Measurements from ENCODE around the gene KCNAB1.

DNA sequence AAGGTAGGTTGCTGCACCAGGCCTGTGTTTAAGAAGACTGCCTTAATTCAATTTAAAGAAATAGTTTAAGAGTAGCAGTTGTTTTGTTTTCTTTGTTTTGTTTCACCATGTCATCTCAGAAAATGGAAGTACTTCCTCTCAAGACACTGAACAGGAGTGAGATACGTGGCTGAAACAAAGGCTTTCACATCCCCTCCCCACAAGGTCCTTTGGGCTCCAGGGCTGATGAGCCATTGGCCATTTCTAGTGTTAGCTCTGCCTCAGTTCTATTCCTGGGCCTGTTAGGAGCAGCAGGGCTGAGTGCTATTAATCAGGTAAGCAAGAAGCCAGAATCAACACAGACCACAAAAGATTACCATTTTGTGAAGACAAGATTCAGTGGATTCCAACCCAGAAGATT lies 132.8 kb downstream of the KCNAB1 start:
- TF ChIP-seq, protein P1, sequence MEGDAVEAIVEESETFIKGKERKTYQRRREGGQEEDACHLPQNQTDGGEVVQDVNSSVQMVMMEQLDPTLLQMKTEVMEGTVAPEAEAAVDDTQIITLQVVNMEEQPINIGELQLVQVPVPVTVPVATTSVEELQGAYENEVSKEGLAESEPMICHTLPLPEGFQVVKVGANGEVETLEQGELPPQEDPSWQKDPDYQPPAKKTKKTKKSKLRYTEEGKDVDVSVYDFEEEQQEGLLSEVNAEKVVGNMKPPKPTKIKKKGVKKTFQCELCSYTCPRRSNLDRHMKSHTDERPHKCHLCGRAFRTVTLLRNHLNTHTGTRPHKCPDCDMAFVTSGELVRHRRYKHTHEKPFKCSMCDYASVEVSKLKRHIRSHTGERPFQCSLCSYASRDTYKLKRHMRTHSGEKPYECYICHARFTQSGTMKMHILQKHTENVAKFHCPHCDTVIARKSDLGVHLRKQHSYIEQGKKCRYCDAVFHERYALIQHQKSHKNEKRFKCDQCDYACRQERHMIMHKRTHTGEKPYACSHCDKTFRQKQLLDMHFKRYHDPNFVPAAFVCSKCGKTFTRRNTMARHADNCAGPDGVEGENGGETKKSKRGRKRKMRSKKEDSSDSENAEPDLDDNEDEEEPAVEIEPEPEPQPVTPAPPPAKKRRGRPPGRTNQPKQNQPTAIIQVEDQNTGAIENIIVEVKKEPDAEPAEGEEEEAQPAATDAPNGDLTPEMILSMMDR (IDR thresholded peaks at IDR 0.05): no peak
- TF ChIP-seq EZH2 (IDR thresholded peaks at IDR 0.05; ENCODE audit: borderline replicate concordance, insufficient read depth, low read depth, low read length, poor library complexity, severe bottlenecking): no peak

Data from B cell (primary cell).